Lower leg skin (tissue), 4 donors: ENCODE results near the gene ARHGAP40. TPM values are rescaled to one million over a fixed set of nuclear protein-coding genes. Genes with fewer than 3 reads are reported as not detected.

Source experiments
- DNase-seq, 2 donors: peaks; one replicate each; pipeline ENCODE4 v3.0.0-alpha.2; 2019; ENCODE audit warnings: low spot score in 2 of 2
- H3K4me3 ChIP-seq: fragments of 200-600 bp; sonication (generic); 2 replicates; pipeline ENCODE4 v1.5.1; 2017; ENCODE audit warnings: mild to moderate bottlenecking, low read depth; ENCODE audit not compliant: poor library complexity, severe bottlenecking
- CTCF ChIP-seq, 3 donors: fragments of 450-650 bp; IDR thresholded peaks; one replicate each; pipeline ENCODE4 v1.5.1; 2016; ENCODE audit warnings: antibody characterized with exemption in 3 of 3, mild to moderate bottlenecking in 3 of 3, moderate library complexity in 2 of 3
- POLR2A ChIP-seq, 2 donors: fragments of 450-650 bp; IDR thresholded peaks; one replicate each; pipeline ENCODE4 v1.6.1; 2016 to 2017; ENCODE audit warnings: antibody characterized with exemption in 2 of 2, mild to moderate bottlenecking in 1 of 2, moderate library complexity in 1 of 2
- WGBS, 2 donors: methylation state at CpG; one replicate each; pipeline ENCODE4 v1.1.5; 2018; 5-methylcytosine and 5-hydroxymethylcytosine counted together
- intact Hi-C: fragments of 100-400 bp; cut with DNase I; formaldehyde crosslinking; loops from one replicate; pipeline ENCODE4 v1.15.0; 2023; ENCODE audit warnings: low total_unique reads
- total RNA-seq, 4 donors: library from RNA; depleted of rRNA; stranded (reverse); fragments of >200 nt; gene quantifications; one replicate each; pipeline ENCODE4 v1.1.0, GENCODE V29; 2016

The ARHGAP40 gene
- total RNA-seq, 4 donors from 2014 or later, result 27.0 to 54.8 (median 45.9) TPM

DNA sequence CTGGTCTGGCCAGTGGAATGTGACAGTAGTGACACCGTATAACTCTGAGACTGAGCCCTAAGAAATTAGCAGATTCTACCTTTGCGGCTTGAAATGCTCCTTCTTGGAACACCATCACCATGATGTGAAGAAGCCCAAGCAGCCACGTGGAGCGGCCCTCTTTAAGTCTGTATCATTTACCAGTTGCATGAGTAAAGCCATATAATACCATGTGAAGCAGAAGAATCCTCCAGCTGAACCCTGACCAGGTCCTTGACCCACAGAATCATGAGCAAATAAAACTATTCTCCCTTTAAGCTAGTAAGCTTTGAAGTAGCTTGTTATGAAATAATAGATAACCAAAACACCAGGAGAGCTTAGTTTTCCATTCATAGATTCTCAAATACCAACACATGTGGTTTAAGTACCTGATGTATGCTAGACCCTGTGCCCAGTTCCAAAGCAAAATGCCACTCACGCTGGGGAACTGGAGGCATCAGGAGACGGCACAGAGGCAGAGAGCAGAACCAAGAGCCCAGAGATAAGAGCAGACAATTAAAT lies 65.9 kb downstream of the ARHGAP40 start:
- intact Hi-C loops, result no loop called here
- no peak for TF ChIP-seq CTCF (IDR thresholded peaks at IDR 0.05)
- TF ChIP-seq POLR2A (IDR thresholded peaks at IDR 0.05), result no peak
- DNase-seq, result peak in 1 of 2 donors; percentile 17
- WGBS, 2 donors, result 81 to 87% methylated on average over 6 of the region's 6 CpGs
- no peak overlapping the region for H3K4me3 ChIP-seq

DNA sequence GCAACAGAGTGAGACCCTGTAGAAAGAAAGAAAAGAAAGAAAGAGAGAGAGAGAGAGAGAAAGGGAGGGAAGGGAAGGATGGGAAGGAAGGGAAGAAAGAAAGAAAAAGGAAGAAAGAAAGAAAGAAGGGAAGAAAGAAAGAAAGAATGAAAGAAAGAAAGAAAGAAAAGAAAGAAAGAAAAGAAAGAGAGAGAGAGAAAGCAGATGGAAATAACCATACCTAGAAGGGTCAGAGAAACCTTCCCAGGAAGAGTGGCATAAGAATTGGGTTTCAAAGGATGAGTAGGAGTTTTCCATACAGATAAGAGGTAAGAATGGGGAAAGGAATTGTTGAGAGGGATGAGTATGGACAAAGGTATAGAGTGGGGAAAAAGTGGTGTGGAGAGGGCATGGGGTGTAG lies 68.1 kb downstream of the ARHGAP40 start:
- no peak overlapping the region for H3K4me3 ChIP-seq
- TF ChIP-seq POLR2A (IDR thresholded peaks at IDR 0.05) (no peak), CTCF (IDR thresholded peaks at IDR 0.05) (no peak)
- intact Hi-C loops, result no loop called here
- DNase-seq, result peak in 1 of 2 donors; percentile 3

DNA sequence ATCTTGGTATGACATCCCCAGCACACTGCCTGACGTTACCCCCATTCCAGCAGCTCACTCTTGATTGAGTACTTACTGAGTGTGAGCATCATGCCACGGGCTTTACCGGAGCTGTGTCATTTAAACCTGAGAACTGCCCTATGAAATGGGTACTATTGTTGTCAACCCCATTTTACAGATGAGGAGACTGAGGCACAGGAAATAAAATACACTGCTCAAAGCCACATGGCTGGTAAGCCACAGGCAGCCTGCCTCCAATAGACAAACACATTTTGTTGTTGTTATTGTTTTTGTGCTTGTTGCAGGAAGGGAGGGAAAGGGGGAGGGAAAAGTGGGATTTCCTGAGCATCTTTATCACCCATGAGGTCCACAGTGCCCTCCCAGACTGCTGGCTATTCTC lies 69.2 kb downstream of the ARHGAP40 start:
- TF ChIP-seq POLR2A (IDR thresholded peaks at IDR 0.05), result no peak
- no peak for TF ChIP-seq CTCF (IDR thresholded peaks at IDR 0.05)
- intact Hi-C loops, result no loop called here
- 72 to 85% methylated on average over 3 of the region's 3 CpGs for WGBS, 2 donors
- no peak overlapping the region for H3K4me3 ChIP-seq
- no peak for DNase-seq

DNA sequence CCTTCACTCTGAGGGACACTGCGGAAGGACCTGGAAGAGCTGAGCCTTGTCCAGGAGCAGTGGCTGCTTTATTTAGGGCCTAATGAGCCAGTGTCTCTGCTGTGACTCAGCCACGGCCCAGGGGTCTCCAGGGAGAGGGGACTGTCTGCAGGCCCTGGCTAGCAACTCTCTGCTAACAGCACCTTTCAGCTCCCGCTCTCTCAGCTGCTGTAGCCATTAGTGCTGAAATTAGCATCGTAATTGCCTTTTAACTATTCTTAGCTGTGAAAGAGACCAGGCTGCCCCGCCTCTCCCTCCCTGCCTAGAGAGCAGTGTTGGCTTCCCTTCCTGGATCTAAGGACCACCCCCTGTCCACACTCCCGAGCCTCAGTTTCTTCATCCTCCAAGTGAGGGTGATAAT lies 69.6 kb downstream of the ARHGAP40 start:
- TF ChIP-seq CTCF (IDR thresholded peaks at IDR 0.05) (no peak), POLR2A (IDR thresholded peaks at IDR 0.05) (no peak)
- no peak overlapping the region for H3K4me3 ChIP-seq
- WGBS, 2 donors, result 19 to 30% methylated on average over 5 to 6 of the region's 6 CpGs
- peak in 1 of 2 donors; percentile 31 for DNase-seq
- intact Hi-C loops, result no loop called here

DNA sequence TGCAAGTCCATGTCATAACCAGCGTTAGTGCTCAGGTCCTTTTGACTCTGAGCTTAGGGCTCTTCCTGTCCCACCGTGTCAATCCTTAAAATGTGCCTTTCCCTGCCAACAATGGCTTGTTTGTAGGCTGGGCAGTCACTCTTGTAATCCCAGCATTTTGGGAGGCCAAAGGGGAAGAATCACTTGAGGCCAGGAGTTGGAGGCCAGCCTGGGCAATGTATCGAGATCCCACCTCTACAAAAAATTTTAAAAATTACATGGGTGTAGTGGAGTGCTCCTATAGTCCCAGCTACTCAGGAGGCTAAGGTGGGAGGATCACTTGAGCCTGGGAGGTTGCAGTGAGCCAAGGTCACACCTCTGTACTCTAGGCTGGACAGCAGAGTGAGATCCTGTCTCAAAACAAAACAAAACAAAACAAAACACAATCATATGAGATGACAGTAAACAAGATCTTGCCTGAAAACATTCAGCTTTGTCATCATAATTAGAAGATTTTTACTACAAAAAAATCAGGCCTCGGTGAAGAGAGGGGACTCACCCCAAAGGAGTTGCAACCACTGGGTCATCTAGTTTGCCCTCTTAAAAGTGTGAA lies 70.2 kb downstream of the ARHGAP40 start:
- no peak overlapping the region for H3K4me3 ChIP-seq
- TF ChIP-seq POLR2A (IDR thresholded peaks at IDR 0.05) (no peak), CTCF (IDR thresholded peaks at IDR 0.05) (no peak)
- intact Hi-C loops, result no loop called here
- WGBS, 2 donors, result 50 to 54% methylated on average over 4 of the region's 4 CpGs
- peak in 1 of 2 donors; percentile 23 for DNase-seq

DNA sequence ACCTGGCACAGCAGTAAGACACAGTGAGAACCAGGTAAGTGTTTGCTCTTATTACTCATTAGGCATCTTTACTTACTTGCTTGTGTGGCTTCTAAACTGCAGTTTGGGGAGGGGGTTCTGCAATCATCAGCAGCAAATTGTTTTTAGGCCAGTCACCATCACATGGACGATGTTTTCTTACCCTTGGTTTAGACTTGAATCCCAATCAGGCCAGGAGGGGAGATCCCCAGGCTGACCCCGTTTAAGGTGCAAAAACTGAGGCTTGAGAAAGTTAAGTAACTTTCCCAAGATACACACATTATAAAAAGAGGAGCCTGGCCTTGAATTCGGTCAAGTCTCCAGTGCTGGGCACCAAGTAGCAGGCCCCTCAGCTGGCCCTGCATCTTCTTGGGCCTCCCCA lies 70.9 kb downstream of the ARHGAP40 start:
- no peak overlapping the region for H3K4me3 ChIP-seq
- DNase-seq, result peak in 1 of 2 donors; percentile 34
- TF ChIP-seq CTCF (IDR thresholded peaks at IDR 0.05) (no peak), POLR2A (IDR thresholded peaks at IDR 0.05) (no peak)
- intact Hi-C loops, result no loop called here
- 69 to 74% methylated on average over 3 of the region's 3 CpGs for WGBS, 2 donors
